ENCODE results near the gene SIGLEC15. TPM values are rescaled to one million over a fixed set of nuclear protein-coding genes. Genes with fewer than 3 reads are reported as not detected.

Gene SIGLEC15
- total and polyA plus RNA-seq, 4 donors: 0.17 to 0.42 (median 0.29) TPM

DNA sequence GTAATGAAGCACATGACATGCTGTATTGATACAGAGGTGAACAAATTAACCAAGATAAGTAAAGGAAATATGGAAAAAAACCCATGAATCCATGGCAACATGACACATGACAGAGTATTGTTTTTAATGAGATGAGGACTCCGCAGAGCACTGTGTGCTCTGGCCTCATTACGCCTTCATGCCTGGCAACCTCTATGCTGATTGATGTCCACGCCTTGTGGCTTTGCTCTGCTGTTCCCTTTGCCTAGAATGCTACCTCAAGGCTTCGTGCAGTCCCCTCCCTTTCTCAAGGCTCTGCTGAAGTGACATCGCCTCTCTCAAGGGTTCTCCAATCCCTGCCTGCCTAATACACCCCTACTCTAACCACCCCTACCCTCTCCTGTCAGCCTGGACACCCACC lies 8.4 kb downstream of the SIGLEC15 start:
- no peaks in the 10 kb centered on the region for H3K27me3 ChIP-seq (ENCODE audit: control insufficient read depth in 4 of 4, insufficient read depth in 4 of 4, low read length in 3 of 4)
- H3K4me1 ChIP-seq (ENCODE audit: control insufficient read depth in 4 of 4, insufficient read depth in 4 of 4, low read length in 3 of 4): peaks cover 6 to 31% (median 17%) of the 10 kb centered on the region in 4 donors
- no peaks in the 10 kb centered on the region for H3K9me3 ChIP-seq (ENCODE audit: control insufficient read depth in 4 of 4, low read length in 3 of 4)
- no peak overlapping the region for H3K4me3 ChIP-seq (ENCODE audit: low read depth in 1 of 3, low read length in 3 of 3)
- H3K36me3 ChIP-seq (ENCODE audit: control insufficient read depth in 4 of 4, insufficient read depth in 3 of 4, low read depth in 1 of 4, low read length in 3 of 4): no peaks in the 10 kb centered on the region
- TF ChIP-seq EGR1 (IDR thresholded peaks at IDR 0.05; ENCODE audit: low read depth in 2 of 2) (no peak), RXRA (IDR thresholded peaks at IDR 0.05) (no peak)
- no peak overlapping the region for H3K27ac ChIP-seq (ENCODE audit: low read depth in 1 of 2, low read length in 2 of 2)
- DNase-seq (ENCODE audit: low spot score): no peak
- 88% methylated on average over 5 of the region's 5 CpGs for WGBS
- no peak overlapping the region for H3K9ac ChIP-seq (ENCODE audit: low read depth in 1 of 2, low read length in 2 of 2)

DNA sequence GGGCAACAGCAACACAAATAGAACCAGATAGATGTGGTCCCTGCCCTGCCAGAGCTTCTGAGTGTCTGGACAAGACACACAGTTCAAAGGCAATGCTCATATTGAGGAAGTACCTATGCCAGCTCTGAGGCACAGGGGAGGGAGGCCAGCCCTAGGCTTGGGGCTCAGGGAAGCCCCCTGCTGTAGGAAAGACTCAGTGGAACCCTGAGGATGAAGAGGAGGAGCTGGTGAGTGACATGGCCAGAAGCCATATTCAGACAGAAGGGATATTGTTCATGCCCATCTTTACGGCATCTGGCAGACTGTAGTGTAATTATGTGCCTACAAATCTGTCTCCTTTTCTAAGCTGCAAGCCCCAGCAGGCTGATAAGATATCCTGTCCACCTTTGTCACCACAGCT lies 8.8 kb downstream of the SIGLEC15 start:
- Histone ChIP-seq H3K4me3 (ENCODE audit: low read depth in 1 of 3, low read length in 3 of 3) (no peak overlapping the region), H3K27ac (ENCODE audit: low read depth in 1 of 2, low read length in 2 of 2) (no peak overlapping the region), H3K9me3 (ENCODE audit: control insufficient read depth in 4 of 4, low read length in 3 of 4) (no peaks in the 10 kb centered on the region), H3K27me3 (ENCODE audit: control insufficient read depth in 4 of 4, insufficient read depth in 4 of 4, low read length in 3 of 4) (no peaks in the 10 kb centered on the region), H3K9ac (ENCODE audit: low read depth in 1 of 2, low read length in 2 of 2) (no peak overlapping the region), H3K4me1 (ENCODE audit: control insufficient read depth in 4 of 4, insufficient read depth in 4 of 4, low read length in 3 of 4) (peaks cover 9 to 36% (median 19%) of the 10 kb centered on the region in 4 donors), H3K36me3 (ENCODE audit: control insufficient read depth in 4 of 4, insufficient read depth in 3 of 4, low read depth in 1 of 4, low read length in 3 of 4) (no peaks in the 10 kb centered on the region)
- TF ChIP-seq HNF4A (conservative IDR thresholded peaks at IDR 0.05) (no peak), EGR1 (IDR thresholded peaks at IDR 0.05; ENCODE audit: low read depth in 2 of 2) (no peak), JUND (IDR thresholded peaks at IDR 0.05) (no peak), YY1 (IDR thresholded peaks at IDR 0.05) (no peak), FOXA2 (IDR thresholded peaks at IDR 0.05) (no peak), GABPA (IDR thresholded peaks at IDR 0.05 in 1 of 2, conservative IDR thresholded peaks at IDR 0.05 in 1 of 2) (no peak), SP1 (IDR thresholded peaks at IDR 0.05) (no peak), FOXA1 (IDR thresholded peaks at IDR 0.05) (no peak), HNF4G (IDR thresholded peaks at IDR 0.05) (no peak), TAF1 (conservative IDR thresholded peaks at IDR 0.05) (no peak), NR2F2 (IDR thresholded peaks at IDR 0.05) (no peak), RAD21 (IDR thresholded peaks at IDR 0.05) (no peak), RXRA (IDR thresholded peaks at IDR 0.05) (no peak)
- TF ChIP-seq, protein P1, sequence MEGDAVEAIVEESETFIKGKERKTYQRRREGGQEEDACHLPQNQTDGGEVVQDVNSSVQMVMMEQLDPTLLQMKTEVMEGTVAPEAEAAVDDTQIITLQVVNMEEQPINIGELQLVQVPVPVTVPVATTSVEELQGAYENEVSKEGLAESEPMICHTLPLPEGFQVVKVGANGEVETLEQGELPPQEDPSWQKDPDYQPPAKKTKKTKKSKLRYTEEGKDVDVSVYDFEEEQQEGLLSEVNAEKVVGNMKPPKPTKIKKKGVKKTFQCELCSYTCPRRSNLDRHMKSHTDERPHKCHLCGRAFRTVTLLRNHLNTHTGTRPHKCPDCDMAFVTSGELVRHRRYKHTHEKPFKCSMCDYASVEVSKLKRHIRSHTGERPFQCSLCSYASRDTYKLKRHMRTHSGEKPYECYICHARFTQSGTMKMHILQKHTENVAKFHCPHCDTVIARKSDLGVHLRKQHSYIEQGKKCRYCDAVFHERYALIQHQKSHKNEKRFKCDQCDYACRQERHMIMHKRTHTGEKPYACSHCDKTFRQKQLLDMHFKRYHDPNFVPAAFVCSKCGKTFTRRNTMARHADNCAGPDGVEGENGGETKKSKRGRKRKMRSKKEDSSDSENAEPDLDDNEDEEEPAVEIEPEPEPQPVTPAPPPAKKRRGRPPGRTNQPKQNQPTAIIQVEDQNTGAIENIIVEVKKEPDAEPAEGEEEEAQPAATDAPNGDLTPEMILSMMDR (IDR thresholded peaks at IDR 0.05; ENCODE audit: low read depth, low read length, missing input control): no peak
- TF ChIP-seq, protein P2, sequence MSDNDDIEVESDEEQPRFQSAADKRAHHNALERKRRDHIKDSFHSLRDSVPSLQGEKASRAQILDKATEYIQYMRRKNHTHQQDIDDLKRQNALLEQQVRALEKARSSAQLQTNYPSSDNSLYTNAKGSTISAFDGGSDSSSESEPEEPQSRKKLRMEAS (IDR thresholded peaks at IDR 0.05): no peak
- TF ChIP-seq, protein P3, sequence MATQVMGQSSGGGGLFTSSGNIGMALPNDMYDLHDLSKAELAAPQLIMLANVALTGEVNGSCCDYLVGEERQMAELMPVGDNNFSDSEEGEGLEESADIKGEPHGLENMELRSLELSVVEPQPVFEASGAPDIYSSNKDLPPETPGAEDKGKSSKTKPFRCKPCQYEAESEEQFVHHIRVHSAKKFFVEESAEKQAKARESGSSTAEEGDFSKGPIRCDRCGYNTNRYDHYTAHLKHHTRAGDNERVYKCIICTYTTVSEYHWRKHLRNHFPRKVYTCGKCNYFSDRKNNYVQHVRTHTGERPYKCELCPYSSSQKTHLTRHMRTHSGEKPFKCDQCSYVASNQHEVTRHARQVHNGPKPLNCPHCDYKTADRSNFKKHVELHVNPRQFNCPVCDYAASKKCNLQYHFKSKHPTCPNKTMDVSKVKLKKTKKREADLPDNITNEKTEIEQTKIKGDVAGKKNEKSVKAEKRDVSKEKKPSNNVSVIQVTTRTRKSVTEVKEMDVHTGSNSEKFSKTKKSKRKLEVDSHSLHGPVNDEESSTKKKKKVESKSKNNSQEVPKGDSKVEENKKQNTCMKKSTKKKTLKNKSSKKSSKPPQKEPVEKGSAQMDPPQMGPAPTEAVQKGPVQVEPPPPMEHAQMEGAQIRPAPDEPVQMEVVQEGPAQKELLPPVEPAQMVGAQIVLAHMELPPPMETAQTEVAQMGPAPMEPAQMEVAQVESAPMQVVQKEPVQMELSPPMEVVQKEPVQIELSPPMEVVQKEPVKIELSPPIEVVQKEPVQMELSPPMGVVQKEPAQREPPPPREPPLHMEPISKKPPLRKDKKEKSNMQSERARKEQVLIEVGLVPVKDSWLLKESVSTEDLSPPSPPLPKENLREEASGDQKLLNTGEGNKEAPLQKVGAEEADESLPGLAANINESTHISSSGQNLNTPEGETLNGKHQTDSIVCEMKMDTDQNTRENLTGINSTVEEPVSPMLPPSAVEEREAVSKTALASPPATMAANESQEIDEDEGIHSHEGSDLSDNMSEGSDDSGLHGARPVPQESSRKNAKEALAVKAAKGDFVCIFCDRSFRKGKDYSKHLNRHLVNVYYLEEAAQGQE (IDR thresholded peaks at IDR 0.05): no peak
- TF ChIP-seq, protein P4, sequence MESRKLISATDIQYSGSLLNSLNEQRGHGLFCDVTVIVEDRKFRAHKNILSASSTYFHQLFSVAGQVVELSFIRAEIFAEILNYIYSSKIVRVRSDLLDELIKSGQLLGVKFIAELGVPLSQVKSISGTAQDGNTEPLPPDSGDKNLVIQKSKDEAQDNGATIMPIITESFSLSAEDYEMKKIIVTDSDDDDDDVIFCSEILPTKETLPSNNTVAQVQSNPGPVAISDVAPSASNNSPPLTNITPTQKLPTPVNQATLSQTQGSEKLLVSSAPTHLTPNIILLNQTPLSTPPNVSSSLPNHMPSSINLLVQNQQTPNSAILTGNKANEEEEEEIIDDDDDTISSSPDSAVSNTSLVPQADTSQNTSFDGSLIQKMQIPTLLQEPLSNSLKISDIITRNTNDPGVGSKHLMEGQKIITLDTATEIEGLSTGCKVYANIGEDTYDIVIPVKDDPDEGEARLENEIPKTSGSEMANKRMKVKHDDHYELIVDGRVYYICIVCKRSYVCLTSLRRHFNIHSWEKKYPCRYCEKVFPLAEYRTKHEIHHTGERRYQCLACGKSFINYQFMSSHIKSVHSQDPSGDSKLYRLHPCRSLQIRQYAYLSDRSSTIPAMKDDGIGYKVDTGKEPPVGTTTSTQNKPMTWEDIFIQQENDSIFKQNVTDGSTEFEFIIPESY (IDR thresholded peaks at IDR 0.05): no peak
- TF ChIP-seq, protein P5, sequence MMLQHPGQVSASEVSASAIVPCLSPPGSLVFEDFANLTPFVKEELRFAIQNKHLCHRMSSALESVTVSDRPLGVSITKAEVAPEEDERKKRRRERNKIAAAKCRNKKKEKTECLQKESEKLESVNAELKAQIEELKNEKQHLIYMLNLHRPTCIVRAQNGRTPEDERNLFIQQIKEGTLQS (IDR thresholded peaks at IDR 0.05): no peak
- no peak for DNase-seq (ENCODE audit: low spot score)
- WGBS: 73% methylated on average over 1 of the region's 1 CpG

Data from liver (tissue), 9 donors.